GM10266 (cell line): Measurements from ENCODE around the gene NPTN.

ENCODE experiments used
- DNase-seq: peaks from one replicate; pipeline ENCODE4 v3.0.0; 2012; ENCODE audit errors: extremely low spot score
- TF ChIP-seq, protein P1 (sequence below): IDR thresholded peaks from 2 replicates; pipeline ENCODE4 v1.5.1; 2012; ENCODE audit warnings: mild to moderate bottlenecking, low read depth; ENCODE audit not compliant: control insufficient read depth, insufficient read depth; ENCODE audit errors: missing control alignments

Gene NPTN

DNA sequence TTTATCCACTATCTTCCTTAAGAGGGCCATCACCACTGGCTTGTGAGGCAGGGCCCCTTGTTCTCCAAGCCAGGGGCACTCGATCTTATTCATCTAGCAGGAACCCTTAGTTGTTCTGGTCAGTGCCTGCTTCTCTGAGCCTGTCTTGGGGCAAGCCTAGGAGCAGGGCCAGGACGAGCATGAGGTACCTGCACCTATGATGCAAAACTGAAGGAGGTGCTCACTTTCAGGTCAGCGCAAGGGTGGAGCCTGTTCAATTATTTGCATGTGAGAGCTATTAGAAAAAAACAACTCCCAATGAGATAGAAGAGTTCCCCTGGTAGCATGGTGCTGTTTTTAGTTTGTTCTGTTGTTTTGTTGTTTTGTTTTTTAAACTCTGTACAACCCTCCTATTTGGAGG lies 46.0 kb upstream of the NPTN start:
- DNase-seq = no peak
- TF ChIP-seq, protein P1, sequence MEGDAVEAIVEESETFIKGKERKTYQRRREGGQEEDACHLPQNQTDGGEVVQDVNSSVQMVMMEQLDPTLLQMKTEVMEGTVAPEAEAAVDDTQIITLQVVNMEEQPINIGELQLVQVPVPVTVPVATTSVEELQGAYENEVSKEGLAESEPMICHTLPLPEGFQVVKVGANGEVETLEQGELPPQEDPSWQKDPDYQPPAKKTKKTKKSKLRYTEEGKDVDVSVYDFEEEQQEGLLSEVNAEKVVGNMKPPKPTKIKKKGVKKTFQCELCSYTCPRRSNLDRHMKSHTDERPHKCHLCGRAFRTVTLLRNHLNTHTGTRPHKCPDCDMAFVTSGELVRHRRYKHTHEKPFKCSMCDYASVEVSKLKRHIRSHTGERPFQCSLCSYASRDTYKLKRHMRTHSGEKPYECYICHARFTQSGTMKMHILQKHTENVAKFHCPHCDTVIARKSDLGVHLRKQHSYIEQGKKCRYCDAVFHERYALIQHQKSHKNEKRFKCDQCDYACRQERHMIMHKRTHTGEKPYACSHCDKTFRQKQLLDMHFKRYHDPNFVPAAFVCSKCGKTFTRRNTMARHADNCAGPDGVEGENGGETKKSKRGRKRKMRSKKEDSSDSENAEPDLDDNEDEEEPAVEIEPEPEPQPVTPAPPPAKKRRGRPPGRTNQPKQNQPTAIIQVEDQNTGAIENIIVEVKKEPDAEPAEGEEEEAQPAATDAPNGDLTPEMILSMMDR = no peak

DNA sequence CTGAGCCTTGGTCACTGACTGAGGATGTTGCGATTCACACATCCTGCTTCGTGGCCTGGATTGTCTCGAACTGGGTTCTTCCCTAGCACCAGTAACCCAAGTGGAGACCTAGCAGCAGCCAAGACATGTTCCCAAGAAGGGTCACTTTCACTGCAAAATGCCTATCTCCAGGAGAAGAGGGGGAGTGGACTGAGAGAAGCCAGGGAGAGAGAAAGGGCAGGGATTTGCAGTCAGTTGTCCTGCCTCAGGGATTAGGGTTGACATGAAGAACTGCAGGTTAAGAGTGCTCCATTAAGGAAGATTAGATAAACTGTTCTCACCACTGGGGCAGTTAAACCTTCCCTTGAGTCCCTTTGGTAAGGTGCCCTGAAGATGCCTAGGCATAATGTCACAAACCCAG lies 45.3 kb upstream of the NPTN start:
- DNase-seq = no peak
- TF ChIP-seq, protein P1 = no peak

DNA sequence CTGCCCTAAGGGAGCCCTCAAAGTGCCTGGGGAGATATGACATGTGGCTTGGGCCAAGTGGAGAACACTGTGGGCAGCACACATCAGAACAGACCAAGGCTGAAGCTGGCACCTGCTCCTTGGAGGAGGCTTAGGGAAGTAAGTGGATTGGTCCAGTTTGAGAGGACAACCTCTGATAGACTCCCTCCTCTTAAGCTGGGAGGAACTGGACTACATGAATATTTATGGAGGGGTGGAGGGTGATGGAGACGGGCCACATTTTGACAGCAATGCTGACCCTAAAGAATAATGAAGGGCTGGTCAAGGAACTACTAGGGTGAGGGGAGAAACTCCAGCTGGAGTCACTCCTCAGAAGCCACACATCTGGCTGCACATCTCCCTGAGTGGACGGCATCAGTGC lies 44.5 kb upstream of the NPTN start:
- no peak for DNase-seq
- TF ChIP-seq, protein P1 = no peak

DNA sequence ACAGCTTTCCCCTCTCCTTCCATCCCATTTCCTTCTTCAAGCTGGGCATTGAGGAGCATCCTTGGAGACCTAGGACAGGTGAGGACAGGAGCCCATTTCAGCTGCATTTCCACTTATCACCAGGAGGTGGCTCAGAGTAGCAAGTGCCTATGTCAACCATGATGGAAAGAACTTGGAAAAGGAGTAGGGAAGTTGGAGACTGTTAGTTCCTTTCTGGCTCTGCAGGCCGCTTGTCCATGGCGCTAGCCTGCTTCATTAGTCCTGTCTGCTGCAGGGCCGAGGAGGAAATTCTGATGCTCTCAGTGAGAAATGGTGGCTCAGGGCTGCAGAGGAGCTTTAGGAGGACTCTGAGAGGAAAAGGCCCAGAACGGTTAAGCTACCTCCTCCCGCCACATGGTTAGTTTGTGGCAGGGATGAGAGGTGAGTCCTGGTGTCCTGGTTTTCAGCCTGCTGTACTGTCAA lies 44.0 kb upstream of the NPTN start:
- TF ChIP-seq, protein P1 = peak; percentile 81
- peak; percentile 60 for DNase-seq

DNA sequence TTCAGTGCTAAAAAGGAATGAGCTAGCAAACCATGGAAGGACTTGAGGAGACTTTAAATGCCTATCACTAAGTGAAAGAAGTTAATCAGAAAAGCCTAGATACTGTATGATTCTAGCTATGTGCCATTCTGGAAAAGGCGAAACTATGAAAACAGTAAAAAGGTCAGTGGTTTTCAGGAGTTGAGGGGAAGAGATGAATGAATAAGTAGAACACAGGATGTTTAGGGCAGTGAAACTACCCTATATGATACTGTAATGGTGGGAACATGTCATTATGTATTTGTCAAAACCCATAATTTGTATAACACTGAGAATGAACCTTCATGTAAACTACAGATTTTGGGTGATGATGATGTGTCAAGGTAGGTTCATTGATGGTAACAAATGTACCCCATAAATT lies 41.4 kb upstream of the NPTN start:
- TF ChIP-seq, protein P1 = no peak

DNA sequence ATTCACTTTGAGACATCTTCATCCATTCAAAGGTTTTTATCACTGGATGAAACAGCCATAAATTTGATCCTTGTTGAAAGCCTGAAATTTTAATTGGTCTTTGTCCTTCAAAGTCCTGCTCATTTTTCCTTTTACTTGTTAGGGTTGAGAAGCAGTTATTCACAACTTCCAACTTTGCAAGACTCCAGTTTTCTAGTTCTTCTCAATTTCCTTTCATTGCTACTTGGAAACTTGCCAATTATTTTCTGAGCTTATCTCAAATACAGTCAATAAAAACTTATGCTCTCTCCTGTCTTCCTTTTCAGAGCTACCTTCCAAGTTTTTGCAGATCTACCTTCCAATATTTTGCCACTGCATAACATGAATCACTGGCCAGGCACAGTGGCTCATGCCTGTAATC lies 27.3 kb upstream of the NPTN start:
- TF ChIP-seq, protein P1 = no peak
- DNase-seq = no peak

More for the DNA sequence above, 41.4 kb upstream of the NPTN start:
- no peak for DNase-seq

DNA sequence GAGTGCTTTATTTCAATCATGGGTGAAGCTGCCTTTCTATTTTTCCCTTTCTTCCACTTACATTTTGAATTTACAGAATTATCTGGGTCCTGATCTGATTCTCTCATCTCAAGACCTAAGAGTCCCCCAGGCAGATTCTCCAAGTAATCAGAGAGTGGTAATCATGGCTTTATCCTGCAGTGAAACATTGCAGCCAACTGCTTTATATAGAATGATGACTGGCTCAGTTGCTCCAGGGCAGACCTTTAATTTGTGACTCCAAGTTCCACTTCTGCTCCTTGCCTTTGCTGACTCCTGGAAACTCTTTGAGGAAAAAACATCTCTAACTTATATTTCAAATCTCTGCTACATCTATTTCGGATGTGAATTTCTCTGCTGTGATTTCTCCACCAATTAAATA lies 25.5 kb upstream of the NPTN start:
- no peak for DNase-seq
- TF ChIP-seq, protein P1 = no peak
